CD4-positive, alpha-beta T cell treated with Interleukin-21 for 1 hour (primary cell): Measurements from ENCODE around the gene CD180.
A peak's percentile ranks its signal among the peaks of the same experiment; 100 is the strongest.

Source experiments
- DNase-seq: peaks from one replicate; pipeline ENCODE4 v3.0.0-alpha.2; 2020

The CD180 gene

DNA sequence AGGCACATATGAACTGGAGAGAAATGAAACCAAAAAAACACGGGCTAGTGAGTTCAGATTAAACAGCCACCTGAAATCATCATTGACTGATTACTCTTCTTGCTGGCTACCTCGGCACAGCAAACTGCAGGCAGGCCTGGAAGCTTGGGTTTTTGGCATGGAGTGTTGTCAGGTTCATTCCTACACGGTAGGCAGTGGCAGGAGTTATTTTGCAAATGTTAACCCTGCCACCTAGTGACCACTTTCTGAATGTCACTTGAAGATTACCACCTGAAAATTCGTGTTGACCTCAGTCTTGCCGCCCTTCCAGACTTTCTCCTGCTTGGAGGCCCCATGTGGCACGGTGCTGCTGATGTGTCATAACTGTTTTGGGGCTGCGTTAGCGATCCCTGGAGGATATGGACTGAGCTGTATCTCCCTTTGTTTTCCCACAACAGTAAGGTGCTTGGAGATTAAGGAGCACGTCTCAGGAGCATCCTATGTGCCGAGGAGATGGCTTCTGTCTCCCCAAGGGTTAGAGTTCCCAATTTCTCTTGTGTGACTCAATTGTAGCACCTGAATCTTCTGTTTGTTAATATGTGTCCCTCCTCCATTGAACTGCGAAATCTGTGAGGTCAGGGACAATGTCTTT is 12.7 kb upstream of the CD180 start:
- DNase-seq: peak; percentile 85

DNA sequence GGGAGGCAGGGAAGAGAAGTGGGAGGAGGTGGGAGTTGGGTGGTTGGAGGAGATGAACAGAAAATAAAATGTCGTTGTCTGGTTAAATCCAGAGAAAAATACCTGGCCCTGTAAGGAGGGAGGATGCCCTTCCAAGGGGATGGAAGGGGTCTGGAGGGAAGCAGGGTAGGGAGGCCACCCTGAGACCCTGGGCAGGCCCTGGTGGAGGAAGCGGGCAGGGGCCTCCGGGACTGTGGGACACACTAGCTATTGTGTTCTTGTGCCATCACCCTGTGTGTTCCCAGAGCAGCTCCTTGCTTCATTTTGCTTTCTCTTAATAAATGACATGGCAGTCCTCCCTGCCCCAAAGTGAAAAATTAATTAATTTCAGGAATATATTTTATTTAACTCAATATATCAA is 11.8 kb upstream of the CD180 start:
- no peak for DNase-seq

DNA sequence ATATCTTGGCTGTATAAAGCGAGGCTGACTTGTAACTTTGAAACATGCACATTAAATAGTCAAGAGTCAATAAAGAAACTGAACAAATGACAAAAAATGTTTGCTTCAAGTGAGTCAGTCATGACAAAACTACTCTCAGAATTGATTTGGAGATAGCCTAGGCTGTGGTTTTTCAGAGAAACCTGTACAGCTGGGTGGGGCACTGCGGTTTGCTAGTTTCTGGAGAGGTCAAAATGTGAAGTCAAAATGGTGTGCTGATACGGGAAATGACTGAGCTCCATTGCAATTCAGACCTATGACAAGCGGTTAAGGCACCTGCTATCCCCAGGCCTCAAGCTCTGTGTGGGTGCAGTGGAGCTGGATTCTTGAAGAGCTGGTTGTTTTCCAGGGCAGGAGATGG is 10.3 kb upstream of the CD180 start:
- DNase-seq: peak; percentile 93

DNA sequence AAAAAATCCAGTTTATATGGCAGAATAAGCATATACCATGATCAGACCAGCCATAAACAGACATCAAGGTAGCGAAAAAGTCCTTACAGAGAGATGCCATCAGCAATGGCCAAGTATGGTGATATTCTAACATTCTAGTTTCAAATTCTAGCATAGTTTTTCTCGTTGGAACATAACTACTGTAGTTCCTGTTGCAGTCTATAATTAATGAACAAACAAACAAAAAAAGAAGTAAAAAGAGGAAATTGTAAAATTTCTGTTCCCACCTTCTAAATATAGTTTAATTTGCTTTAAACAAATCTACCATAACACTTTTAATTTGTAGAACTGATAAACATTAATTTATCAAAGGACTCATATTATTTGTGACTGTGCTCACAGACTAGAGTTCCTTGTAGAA is 9.9 kb upstream of the CD180 start:
- no peak for DNase-seq

DNA sequence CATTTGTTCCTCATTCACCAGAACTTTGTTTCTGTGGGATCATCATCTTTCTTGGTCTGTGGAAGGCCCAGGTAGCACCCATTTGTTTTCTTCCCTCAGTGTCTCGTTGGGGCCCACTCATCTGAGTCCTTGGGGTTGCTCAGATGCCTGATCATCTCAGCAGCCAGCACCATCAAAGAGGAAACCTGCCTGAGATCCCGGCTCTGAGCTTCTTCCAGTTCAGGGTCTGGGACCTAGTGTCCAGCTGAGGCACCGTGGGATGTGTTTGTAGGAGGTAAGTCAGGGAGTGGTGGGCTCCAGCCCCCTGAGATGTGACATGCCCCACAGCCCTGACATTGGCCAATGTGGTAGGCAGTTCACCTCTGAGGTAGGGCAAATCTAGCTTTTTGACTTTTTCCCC is 9.4 kb upstream of the CD180 start:
- DNase-seq: no peak

DNA sequence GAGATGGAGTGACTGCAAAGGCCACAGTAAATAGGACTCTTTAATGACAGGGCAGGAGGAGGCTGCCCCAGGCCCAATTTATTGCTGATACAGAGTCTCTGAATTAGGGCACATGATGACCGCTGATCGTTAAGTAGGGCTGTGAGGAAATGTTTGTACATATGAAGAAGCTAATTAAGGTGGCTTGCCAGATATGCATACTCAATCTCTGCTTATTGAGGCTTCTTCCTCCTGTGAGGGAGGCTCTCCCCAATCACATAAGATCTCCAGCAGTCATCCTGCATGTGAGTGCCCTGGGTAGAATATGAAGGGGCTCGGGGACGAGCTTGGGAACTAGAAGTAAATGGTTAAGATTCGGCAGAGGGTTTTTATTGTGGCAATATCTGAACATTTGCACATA is 8.2 kb upstream of the CD180 start:
- no peak for DNase-seq

DNA sequence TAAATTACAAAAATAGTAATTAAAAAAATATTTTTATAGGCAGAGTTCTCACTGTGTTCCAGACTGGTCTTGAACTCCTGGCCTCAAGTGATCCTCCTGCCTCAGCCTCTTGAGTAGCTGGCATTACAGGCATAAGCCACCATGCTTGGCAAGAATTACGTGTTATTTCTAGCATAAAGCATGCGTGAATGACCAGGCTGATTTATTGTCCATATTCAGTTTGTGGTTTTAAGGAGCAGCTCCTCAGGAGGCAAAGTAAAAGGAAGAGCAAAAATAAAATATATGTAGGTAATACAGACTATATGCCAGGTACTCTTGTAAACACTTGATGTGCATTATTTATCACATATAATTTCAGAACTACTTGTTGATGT is 7.1 kb upstream of the CD180 start:
- no peak for DNase-seq

DNA sequence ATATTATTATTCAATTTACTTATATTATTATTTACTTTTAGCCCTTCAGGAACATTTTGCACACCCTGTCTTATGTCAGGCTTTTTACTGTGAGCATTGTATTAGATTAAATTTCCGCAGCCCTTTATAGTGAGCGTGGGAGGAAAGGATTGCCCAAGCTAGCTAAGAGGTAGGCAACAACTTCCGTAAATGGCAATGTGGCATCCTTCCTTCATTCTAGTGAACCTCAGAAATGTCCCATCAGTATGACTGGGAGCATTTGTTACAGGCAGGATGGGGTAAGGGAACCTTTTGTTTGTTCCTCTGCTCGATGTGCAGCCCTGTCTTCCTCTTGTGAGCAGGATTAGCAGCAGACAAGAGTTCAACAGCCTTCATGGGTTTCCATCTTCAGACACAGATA is 6.2 kb upstream of the CD180 start:
- DNase-seq: no peak

DNA sequence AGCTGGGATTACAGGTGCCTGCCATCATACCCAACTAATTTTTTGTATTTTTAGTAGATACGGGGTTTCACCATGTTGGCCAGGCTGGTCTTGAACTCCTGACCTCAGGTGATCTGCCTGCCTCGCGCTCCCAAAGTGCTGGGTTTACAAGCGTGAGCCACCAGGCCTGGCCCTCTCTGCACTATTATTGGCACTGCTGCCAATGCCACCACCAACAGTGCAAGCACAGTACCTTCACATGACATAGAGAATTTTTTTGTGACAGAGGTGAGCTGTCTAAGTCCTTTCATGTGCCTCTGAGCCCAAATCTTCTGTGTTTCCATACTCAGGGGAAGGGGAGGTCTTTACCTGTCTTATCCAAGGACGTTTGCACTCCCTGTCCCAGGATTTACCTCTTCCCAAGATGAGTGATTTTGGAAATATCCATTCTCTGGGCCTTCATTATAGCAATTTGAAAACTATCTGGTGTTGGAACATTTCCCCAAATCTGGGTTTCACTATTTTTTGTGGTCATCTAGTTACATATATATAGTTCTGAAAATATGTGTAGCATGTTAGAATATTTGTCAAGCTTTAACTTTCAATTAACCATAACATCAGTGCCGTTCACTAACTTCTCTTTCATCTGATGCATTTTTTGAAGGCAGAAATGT is 5.4 kb upstream of the CD180 start:
- DNase-seq: no peak

DNA sequence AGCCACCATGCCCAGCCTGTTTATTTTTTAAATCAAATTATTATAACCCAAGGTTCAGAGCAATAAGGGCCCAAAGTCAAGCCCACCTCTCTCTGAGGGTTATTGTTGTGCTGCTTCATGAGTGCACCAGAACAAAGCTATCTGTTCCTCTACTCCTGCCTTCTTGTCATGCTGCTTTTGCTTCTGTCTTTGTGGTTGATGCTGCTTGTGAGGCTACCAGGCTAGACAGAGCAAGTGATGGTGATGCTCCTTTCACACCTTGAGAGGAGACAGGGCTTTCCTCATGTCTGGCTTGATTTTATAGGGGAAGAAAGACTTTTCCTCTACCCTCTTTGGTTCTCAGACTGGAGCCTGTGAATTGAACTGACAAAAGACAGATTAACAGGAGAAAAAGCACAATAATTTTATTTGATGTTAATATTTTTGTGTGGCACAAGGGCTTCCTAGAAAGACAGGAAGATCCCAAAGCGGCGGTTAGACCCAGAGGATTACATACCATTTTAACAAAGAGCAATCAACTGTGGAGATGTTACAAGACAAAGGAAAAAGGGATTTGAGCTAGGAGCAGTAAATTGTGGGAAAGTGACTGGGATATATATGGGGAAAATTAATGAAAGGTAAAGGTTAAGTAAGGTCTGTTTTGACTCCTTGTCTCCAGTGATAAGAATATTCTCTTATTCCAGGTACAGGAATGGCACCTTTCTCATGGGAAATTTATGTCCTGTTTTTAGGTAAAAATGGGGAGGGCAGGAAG is 4.4 kb upstream of the CD180 start:
- DNase-seq: no peak

DNA sequence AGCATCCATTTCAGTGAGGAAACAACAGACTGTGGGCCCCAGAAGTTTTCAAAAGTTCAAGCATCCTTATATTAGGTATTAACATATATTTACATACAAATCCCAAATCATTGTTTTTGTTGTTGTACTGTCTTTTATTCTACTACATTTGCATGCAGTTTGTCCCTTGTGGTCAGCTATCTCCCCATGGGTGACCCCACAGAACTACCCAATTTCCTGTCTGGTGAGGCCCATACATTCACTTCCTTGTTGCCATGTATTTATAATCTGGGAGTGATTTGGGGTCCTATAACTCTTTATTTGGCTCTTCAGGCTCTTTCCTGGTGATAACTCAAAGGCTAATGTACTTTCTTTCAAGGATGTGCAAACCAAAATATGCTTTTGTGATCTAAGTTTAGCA is 3.3 kb upstream of the CD180 start:
- DNase-seq: no peak

DNA sequence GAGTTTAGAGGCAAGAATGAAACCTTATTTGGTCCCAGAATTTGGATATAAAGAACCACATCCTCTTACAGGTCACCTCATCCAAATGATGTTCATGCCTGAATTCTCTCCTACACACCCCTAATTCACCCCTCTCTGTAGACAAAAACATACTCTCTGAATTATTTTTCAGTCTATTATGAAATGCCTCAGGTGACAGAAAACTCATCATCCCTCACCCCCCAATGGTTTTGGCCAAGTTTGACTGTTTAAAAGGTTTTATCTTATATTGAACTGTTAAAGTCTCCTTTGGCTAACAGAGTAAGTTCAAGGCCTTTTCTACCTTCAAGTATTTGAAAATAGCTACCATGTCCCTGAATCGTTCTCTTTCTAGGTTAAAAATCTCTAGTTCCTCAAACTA is 2.3 kb upstream of the CD180 start:
- no peak for DNase-seq

DNA sequence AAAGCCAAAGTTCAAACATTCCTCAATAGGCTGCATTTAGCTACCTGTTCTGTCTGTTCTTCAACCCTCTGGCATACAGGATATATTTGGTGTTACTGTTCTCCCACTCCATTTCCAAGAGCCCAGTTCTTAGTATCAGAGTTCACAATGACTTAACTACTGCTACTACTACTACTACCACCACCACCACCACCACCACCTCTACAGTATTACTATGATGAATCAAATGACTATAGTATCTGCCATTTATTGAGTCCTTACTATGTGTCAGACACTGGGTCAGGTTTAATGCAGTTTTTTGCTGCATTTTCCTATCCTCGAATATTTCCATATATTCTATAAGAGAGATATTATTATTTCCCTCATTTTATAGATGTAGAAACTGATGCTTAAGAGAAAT is 937 bp upstream of the CD180 start:
- no peak for DNase-seq

DNA sequence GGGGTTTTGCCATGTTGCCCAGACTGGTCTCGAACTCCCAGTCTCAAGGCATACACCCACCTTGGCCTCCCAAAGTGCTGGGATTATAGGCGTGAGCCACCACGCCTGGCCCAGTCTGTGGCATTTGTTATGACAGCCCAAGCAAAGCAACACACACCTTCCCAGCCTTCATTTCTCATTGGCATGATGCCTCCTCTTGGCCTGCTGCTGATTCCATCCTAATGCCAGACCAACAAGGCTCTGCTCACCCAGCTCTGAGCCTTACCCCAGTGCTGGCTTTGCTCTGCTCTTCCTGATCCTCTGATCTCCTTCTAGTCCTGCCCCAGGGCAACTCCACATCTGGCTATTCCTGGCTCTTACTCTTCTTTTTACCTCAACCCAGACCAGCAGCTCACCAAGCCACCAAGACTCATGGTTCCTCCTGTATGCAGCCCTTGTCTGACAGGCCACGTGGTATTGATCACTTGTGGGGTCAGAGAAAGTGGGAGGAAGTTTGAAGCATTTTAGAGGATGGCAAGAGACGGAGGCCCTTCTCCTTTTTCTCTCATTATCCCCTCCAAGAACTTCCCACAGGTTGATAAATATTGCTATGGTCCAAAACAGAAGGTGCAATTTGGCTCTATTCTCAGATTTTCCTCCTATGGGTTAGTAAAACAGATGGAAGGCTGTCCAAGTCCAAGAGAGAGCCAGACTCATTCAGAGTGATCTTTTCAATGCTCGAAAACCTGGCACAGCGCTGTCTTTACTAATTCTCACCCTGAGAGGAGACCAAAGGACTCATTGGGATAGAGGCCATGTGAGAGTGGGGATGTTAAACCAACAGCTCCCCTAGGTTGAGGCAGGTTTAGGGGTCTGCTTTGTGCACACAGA is 958 bp downstream of the CD180 start:
- DNase-seq: no peak

DNA sequence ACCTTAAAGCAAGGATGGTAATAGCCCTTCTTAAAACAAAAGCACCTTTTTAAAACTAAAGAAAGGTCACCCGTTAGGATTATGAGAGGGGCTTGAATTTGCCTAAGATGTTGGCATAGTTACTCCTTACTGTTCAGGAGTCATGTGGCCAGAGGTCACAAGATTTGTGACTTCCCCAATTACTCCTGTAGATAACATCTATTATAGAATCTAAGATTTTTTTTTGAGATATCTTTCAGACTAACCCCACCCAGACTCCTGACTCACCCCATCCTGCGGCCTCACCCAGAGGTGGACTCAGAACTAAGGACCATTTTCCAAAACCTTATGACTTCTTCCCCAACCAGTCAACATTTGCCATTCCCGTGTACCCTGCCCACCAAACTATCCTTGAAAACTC is 2.4 kb downstream of the CD180 start:
- DNase-seq: no peak

DNA sequence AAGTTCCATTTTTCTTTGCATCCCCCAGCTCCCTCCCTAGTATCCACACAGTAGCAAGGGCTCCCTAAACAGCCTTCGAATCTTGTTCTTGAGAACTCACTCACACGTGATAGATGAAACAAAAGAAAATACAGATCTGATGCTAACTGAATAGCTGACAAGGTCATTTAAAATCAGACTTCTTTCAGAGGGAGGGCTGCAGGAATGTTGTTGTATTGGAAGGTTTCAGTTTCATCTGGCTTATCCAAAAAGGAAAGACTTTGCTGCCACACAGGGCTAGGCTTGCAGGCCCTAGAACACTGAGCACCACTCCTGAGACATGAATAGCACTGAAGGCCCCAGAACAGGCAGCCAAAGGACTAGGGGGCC is 3.2 kb downstream of the CD180 start:
- no peak for DNase-seq

DNA sequence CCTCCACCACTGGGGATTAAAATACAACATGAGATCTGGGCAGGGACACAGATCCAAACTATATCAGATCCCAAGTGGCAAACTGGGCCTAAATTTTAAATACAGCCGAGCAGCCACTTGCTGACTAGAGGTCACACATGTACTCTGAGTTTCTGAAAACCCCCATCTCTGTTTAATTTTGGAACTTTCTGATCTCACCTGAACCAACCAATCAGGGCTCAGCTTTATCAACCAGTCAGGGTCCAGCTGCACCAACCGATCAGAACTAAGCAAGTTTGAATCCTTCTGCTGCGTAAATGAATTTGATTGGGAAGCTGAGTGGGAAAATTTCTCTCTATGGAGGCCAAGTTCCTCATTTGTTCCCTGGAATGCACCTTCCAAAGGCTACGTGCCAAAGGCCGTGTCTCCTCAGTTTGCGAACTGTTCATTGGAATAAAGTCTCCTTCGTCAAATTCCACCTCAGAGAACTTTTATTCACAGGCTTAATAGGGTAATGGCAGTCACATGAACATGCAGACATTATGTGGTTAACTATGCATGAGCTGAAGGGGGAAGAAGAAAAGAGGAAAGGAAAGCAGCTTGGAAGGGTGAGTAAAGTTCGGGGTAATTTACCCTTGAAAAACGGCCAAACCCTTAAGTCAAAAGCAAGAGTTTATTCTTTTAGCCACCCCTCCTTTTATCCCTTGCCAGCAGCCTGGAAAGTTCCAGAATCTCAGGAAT is 3.7 kb downstream of the CD180 start:
- no peak for DNase-seq

DNA sequence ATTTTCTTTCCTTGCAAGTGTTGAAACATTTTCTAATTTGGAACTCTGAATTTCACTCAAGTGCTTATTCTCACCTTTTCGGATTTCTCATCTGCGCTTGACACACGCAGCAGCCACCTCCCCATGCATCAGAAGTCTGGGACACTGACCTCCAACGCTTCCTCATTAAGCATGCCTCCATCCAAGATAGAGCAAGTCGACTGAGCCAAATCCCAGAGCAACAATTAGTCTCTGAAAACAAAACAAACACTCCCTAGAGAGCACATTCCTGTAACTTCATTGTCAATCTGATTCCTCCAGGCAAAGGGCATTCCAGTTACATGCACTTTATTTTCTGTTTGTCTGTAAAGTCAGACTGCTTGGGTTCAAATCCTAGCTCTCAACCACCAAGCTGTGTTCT is 5.7 kb downstream of the CD180 start:
- DNase-seq: no peak

DNA sequence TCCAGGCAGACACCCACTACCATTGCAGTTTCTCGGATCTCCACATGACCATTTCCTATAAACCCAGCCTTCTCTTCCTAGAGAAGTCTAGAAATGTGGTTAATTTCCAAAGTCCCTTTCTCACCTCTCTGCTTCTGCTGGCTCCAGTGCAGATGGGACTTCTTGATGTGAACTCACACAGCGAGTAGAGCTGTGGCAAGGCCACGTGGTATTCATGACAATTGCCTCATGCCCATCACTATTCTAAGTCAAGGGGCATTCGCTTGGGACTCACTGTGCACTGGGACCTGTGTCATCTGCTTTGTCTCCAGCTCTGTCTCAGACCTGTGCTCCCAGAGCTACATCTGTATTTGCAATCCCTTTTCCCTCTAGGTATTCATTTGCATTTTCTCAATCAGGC is 6.2 kb downstream of the CD180 start:
- no peak for DNase-seq

DNA sequence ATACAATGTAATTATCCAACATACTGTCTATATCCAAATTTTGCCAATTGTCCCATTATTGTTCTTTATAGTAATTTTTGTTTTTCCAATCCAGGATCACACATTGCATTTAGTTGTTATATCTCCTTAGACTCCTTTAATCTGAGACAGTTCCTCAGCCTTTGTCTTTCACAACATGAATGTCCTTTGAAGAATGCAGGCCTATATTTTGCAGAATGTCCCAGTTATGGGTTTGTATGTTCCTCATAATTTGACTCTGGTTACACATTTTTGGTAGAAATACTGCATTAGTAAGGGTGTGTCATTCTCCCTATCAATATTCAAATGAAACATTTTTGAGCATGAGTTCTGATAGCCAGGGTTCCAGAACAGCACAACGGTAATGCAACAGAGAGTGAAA is 6.7 kb downstream of the CD180 start:
- no peak for DNase-seq

DNA sequence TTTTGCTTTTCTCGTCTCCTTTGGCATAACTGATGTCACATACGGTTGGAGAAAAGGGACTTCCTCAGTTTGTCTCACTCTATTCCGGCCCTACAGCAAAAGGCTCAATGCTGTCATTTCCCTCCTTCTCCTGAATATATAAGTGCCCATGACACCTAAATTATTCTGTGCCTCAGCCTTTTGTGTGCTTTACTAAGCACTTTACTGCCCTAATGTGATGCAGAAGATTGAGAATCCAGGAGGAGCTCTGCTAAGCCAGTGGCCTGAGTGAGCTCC is 7.6 kb downstream of the CD180 start:
- DNase-seq: no peak

DNA sequence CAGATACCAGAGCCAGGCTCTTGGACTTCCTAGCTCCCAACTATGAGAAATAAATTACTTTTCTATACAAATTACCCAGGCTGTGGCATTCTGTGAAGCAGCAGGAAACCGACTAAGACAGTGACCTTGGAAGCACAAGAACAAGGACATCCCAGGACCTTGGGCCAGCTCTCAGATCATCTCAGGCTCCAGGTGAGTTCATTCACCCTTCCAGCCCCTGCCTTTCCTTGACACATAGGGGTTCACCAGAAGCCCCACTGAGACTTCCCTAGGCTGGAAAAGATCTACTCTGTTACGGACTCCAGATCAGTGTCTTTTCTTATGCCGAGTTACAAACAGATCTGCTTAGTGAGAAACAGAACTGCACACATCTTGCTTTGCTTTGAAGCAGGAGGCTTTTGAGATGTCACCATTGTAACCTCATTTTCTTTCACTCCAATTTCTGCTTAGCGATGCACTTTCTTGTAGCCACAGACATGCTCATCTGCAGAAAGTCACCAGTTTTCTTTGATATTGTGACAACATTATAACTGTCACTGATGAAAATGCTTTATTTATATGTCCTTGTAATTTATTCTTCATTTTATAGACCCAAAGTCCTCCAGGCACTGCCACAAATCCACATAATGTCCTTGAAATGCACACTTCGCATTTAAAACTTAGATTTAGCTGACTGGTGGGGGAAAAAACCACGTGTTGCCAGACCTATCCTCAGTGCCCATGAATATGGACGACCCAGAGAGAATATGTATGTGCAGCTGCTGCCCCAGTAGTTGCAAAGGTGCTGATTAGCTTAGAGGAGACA is 8.1 kb downstream of the CD180 start:
- no peak for DNase-seq
